GM12878 (cell line): ENCODE measurements around the gene NINL. TPM values are rescaled to one million over a fixed set of nuclear protein-coding genes. Genes with fewer than 3 reads are reported as not detected.

ENCODE experiments used
- ATAC-seq: fragments of 200-7000 bp; cut with Tn5 transposase; 3 replicates; pipeline ENCODE4 v1.9.1; 2020; ENCODE audit warnings: mild to moderate bottlenecking, moderate library complexity
- BruUV-seq: library from RNA; stranded (reverse); fragments of 400-500 nt; replicated peaks from 2 replicates; lab custom pipeline; 2021; lab: Mats Ljungman, UMichigan
- CTCF ChIA-PET: fragments of 300-600 bp; sonication (Branson Sonifier 250); formaldehyde crosslinking; extraction: SDS; loops from one replicate; lab custom pipeline; 2021; ENCODE audit warnings: inconsistent platforms; lab: Yijun Ruan, JAX
- POLR2A ChIA-PET: fragments of 350-600 bp; formaldehyde crosslinking; extraction: SDS; loops from one replicate; lab custom pipeline; 2021; ENCODE audit warnings: inconsistent platforms; lab: Charles Lee
- RAD21 ChIA-PET: fragments of 300-600 bp; sonication (Branson Sonifier 250); formaldehyde crosslinking; loops from one replicate; lab custom pipeline; 2023; ENCODE audit warnings: antibody characterized with exemption; ENCODE audit not compliant: unreplicated experiment; lab: Charles Lee
- SMC1A ChIA-PET: fragments of 300-600 bp; sonication (Branson Sonifier 250); formaldehyde crosslinking; loops from one replicate; lab custom pipeline; 2023; ENCODE audit not compliant: unreplicated experiment, uncharacterized antibody; lab: Charles Lee
- DNase-seq: peaks from one replicate; pipeline ENCODE4 v3.0.0-alpha.2; 2011; ENCODE audit warnings: low read depth, low spot score
- FAIRE-seq: peaks from 3 replicates; lab custom pipeline; 2011; peaks lifted over from hg19 to GRCh38; lab: Jason Lieb, UNC
- H2AFZ ChIP-seq: 2 replicates; pipeline ENCODE4 v1.6.0; 2011; ENCODE audit warnings: low read depth, low read length, control low read depth; ENCODE audit not compliant: control insufficient read depth
- H3K27ac ChIP-seq: 2 replicates; pipeline ENCODE4 v1.5.1; 2011; ENCODE audit warnings: control low read depth; ENCODE audit not compliant: control insufficient read depth, insufficient read depth
- H3K27me3 ChIP-seq, 2 experiments: replicated peaks in 1 of 2; 2 replicates each; pipeline versions ENCODE4 v1.6.0 to v1.6.1; 2011; ENCODE audit warnings: low read length in 1 of 2; ENCODE audit not compliant: control insufficient read depth in 2 of 2, insufficient read depth in 2 of 2
- H3K36me3 ChIP-seq, 2 experiments: 2 replicates each; pipeline ENCODE4 v1.5.1; 2011; ENCODE audit warnings: low read length in 1 of 2; ENCODE audit not compliant: control insufficient read depth in 2 of 2, insufficient read depth in 2 of 2
- H3K4me1 ChIP-seq: 2 replicates; pipeline ENCODE4 v1.6.1; 2011; ENCODE audit warnings: mild to moderate bottlenecking, low read length, moderate library complexity, mixed read lengths; ENCODE audit not compliant: control insufficient read depth, insufficient read depth
- H3K4me2 ChIP-seq: 2 replicates; pipeline ENCODE4 v1.6.0; 2011; ENCODE audit warnings: control low read depth; ENCODE audit not compliant: control insufficient read depth, insufficient read depth
- H3K4me3 ChIP-seq: fragments of 200-600 bp; sonication (generic); 2 replicates; pipeline ENCODE4 v1.5.1; 2016
- H3K79me2 ChIP-seq: 2 replicates; pipeline ENCODE4 v1.6.0; 2011; ENCODE audit warnings: low read length; ENCODE audit not compliant: control insufficient read depth, insufficient read depth
- H3K9ac ChIP-seq: 2 replicates; pipeline ENCODE4 v1.8.0; 2011; ENCODE audit warnings: low read length, control low read depth, mixed read lengths; ENCODE audit not compliant: control insufficient read depth, insufficient read depth
- H3K9me3 ChIP-seq: replicated peaks from 3 replicates; pipeline ENCODE4 v1.5.1; 2011; ENCODE audit warnings: mild to moderate bottlenecking, low read length; ENCODE audit not compliant: control insufficient read depth, insufficient read depth
- H4K20me1 ChIP-seq: 2 replicates; pipeline ENCODE4 v1.6.0; 2011; ENCODE audit not compliant: control insufficient read depth, insufficient read depth
- CBX3 ChIP-seq: fragments of 200-600 bp; sonication (generic); IDR thresholded peaks from 2 replicates; pipeline ENCODE4 v1.6.1; 2016; ENCODE audit warnings: low read depth, borderline replicate concordance
- CEBPZ ChIP-seq: fragments of 150-350 bp; IDR thresholded peaks from 2 replicates; pipeline ENCODE4 v1.6.1; 2016; ENCODE audit warnings: low read depth, low read length
- CHD4 ChIP-seq: fragments of 200-600 bp; sonication (generic); IDR thresholded peaks from 2 replicates; pipeline ENCODE4 v1.6.1; 2016; ENCODE audit warnings: mild to moderate bottlenecking
- EP300 ChIP-seq, 2 experiments: fragments of 150-350 bp in 1 of 2; IDR thresholded peaks; 2 replicates each; pipeline ENCODE4 v1.6.1; 2011 to 2012; ENCODE audit warnings: low read depth in 2 of 2, low read length in 2 of 2, borderline replicate concordance in 1 of 2, improper control_type of control experiment in 1 of 2, inconsistent platforms in 1 of 2; ENCODE audit not compliant: control insufficient read depth in 1 of 2
- FOXM1 ChIP-seq: IDR thresholded peaks from 2 replicates; pipeline ENCODE4 v1.6.1; 2012; ENCODE audit warnings: low read depth, mild to moderate bottlenecking, inconsistent platforms, low read length, moderate library complexity
- HCFC1 ChIP-seq: fragments of 150-350 bp; IDR thresholded peaks from 2 replicates; pipeline ENCODE4 v1.6.1; 2014; ENCODE audit warnings: low read length
- HSF1 ChIP-seq: fragments of 150-350 bp; IDR thresholded peaks from 2 replicates; pipeline ENCODE4 v1.6.1; 2014; ENCODE audit warnings: mild to moderate bottlenecking, low read depth, low read length
- KDM1A ChIP-seq: fragments of 200-600 bp; sonication (generic); IDR thresholded peaks from 2 replicates; pipeline ENCODE4 v1.6.1; 2016; ENCODE audit warnings: borderline replicate concordance
- MTA2 ChIP-seq: fragments of 450-650 bp; IDR thresholded peaks from 2 replicates; pipeline ENCODE4 v1.6.1; 2016; ENCODE audit warnings: low read depth, mild to moderate bottlenecking, moderate library complexity
- MYC ChIP-seq: IDR thresholded peaks from 2 replicates; pipeline ENCODE4 v1.6.1; 2011; ENCODE audit warnings: mild to moderate bottlenecking, low read length, moderate library complexity, inconsistent platforms; ENCODE audit not compliant: insufficient read depth, insufficient replicate concordance, insufficient read length, severe bottlenecking
- NFIC ChIP-seq: IDR thresholded peaks from 2 replicates; pipeline ENCODE4 v1.6.1; 2012; ENCODE audit warnings: low read depth, mild to moderate bottlenecking, inconsistent platforms, low read length, moderate library complexity
- PML ChIP-seq: IDR thresholded peaks from 2 replicates; pipeline ENCODE4 v1.6.1; 2012; ENCODE audit warnings: low read length, inconsistent platforms
- POLR2A ChIP-seq: IDR thresholded peaks from 2 replicates; pipeline ENCODE4 v1.6.1; 2011; ENCODE audit warnings: low read depth, mild to moderate bottlenecking, low read length
- RB1 ChIP-seq: fragments of 450-650 bp; formaldehyde crosslinking; IDR thresholded peaks from 2 replicates; pipeline ENCODE4 v1.6.1; 2017; ENCODE audit warnings: mild to moderate bottlenecking, borderline replicate concordance
- RFX5 ChIP-seq: IDR thresholded peaks from 2 replicates; pipeline ENCODE4 v1.6.1; 2011; ENCODE audit warnings: low read depth, low read length, improper control_type of control experiment
- SMARCA5 ChIP-seq: fragments of 450-650 bp; IDR thresholded peaks from 2 replicates; pipeline ENCODE4 v1.6.1; 2017; ENCODE audit warnings: mild to moderate bottlenecking
- SPI1 ChIP-seq: IDR thresholded peaks from 2 replicates; pipeline ENCODE4 v1.6.1; 2011; ENCODE audit warnings: low read depth, mild to moderate bottlenecking, low read length, moderate library complexity, borderline replicate concordance; ENCODE audit not compliant: insufficient read depth
- SREBF2 ChIP-seq: IDR thresholded peaks from 2 replicates; pipeline ENCODE4 v1.6.1; 2012; ENCODE audit warnings: mild to moderate bottlenecking, low read length
- TARDBP ChIP-seq: IDR thresholded peaks from 2 replicates; pipeline ENCODE4 v1.6.1; 2016; ENCODE audit warnings: borderline replicate concordance
- TBL1XR1 ChIP-seq: IDR thresholded peaks from 2 replicates; pipeline ENCODE4 v1.6.1; 2012; ENCODE audit warnings: low read depth, low read length, improper control_type of control experiment
- ZNF622 ChIP-seq: fragments of 450-650 bp; IDR thresholded peaks from 2 replicates; pipeline ENCODE4 v1.6.1; 2017; ENCODE audit warnings: mild to moderate bottlenecking, inconsistent platforms
- WGBS: methylation state at CpG from one replicate; pipeline ENCODE4 v1.1.6; 2016; ENCODE audit warnings: low lambda C conversion rate; ENCODE audit not compliant: insufficient replicate concordance, insufficient coverage; ENCODE audit errors: missing lambda C conversion rate; 5-methylcytosine and 5-hydroxymethylcytosine counted together
- in situ Hi-C: fragments of 300-500 bp; cut with MboI; formaldehyde crosslinking; loops from 9 replicates; pipeline ENCODE4 v1.14.3; 2018; ENCODE audit warnings: mixed read lengths
- intact Hi-C: fragments of 100-400 bp; cut with micrococcal nuclease; formaldehyde crosslinking; loops from one replicate; pipeline ENCODE4 v1.14.2; 2022; ENCODE audit not compliant: unreplicated experiment
- polyA plus RNA-seq, 11 experiments: library from polyadenylated mRNA; depleted of rRNA in 4 of 11; unstranded in 6 of 11; stranded (reverse) in 5 of 11; fragments of >200 nt; fragmentation: Nextera tagmentation in 4 of 11; fragmentation: Illumina TruSeq in 1 of 11; extraction: Ambion mirVana in 4 of 11; extraction: Trizol in 1 of 11; gene quantifications; 1 replicate in 1 of 11; 2 replicates in 10 of 11; pipeline versions ENCODE4 v1.2.1 to v1.2.3, GENCODE V29; 2011 to 2016; ENCODE audit warnings: inconsistent platforms in 2 of 11, missing spikeins in 2 of 11, low read depth in 1 of 11
- total RNA-seq, 4 experiments: library from RNA; depleted of rRNA in 3 of 4; stranded (reverse); fragments of >200 nt in 3 of 4; fragmentation: Illumina TruSeq in 1 of 4; extraction: Trizol in 1 of 4; gene quantifications; 2 replicates each; pipeline versions ENCODE4 v1.2.1 to v1.2.3, GENCODE V29; 2013 to 2021

Gene NINL
- total and polyA plus RNA-seq, 10 of the 15 experiments (the other 5 are each of a cell fraction or from before 2014, with no cell fraction given) = 0.04 to 0.77 (median 0.23) TPM; not detected in 1

GRCh38 chr20:25527949-25528348 is 57.4 kb downstream of the NINL start:
- FAIRE-seq = no peak
- H3K4me3 ChIP-seq = no peak overlapping the region
- RAD21 ChIA-PET = no interaction called here

DNA sequence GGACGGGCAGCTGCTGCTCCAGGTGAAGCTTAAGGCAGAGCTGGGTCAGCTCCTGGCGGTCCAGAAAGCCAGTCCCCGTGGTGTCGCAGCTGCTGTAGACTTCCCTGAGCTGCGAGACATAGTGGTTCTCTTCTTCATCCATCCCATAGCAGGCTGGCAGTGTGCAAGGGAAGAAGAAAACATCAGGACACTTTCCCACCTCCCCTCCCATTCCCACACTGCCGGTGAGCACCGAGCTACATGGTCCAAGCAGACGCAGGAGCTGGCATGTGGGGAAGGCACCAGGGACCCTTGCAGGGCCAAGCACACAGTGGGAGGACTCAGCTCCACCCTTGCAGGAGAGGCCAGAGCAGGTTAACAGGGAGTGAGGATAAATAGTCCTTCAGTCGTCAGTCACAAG is 58.9 kb downstream of the NINL start:
- no peak for ATAC-seq
- no peak overlapping the region for H2AFZ ChIP-seq
- ChIA-PET RAD21 (no interaction called here), POLR2A (no interaction called here), CTCF (no interaction called here), SMC1A (no interaction called here)
- no peaks in the 10 kb centered on the region; the same call in 2 of the 3 replicates for H3K9me3 ChIP-seq
- H3K27ac ChIP-seq = no peak overlapping the region
- no peaks in the 10 kb centered on the region for H3K4me1 ChIP-seq
- no peak overlapping the region for H3K9ac ChIP-seq
- H4K20me1 ChIP-seq = no peaks in the 10 kb centered on the region
- H3K27me3 ChIP-seq = no peaks in the 10 kb centered on the region
- BruUV-seq = no TSS peak
- 32% methylated on average over 9 of the region's 9 CpGs for WGBS
- in situ Hi-C loops = no loop called here
- H3K4me3 ChIP-seq = no peak overlapping the region
- H3K79me2 ChIP-seq = no peaks in the 10 kb centered on the region
- intact Hi-C loops = no loop called here
- DNase-seq = no peak
- H3K36me3 ChIP-seq = no peaks in the 10 kb centered on the region
- no peak for FAIRE-seq
- no peak overlapping the region for H3K4me2 ChIP-seq
- TF ChIP-seq EP300 (IDR thresholded peaks at IDR 0.05; ENCODE audit: borderline replicate concordance in 1 of 2, control insufficient read depth in 1 of 2, low read depth in 2 of 2, low read length in 2 of 2) (no peak), CEBPZ (no peak), FOXM1 (no peak), CBX3 (no peak), HSF1 (no peak), RFX5 (no peak), HCFC1 (no peak), MYC (no peak), CHD4 (no peak), MTA2 (no peak)

More at GRCh38 chr20:25527949-25528348, 57.4 kb downstream of the NINL start:
- POLR2A ChIA-PET = no interaction called here
- TF ChIP-seq TARDBP (no peak), TBL1XR1 (no peak), POLR2A (no peak), PML (no peak), SREBF2 (no peak), NFIC (no peak), SPI1 (no peak), SMARCA5 (no peak), CBX3 (no peak), RB1 (no peak), ZNF622 (no peak), KDM1A (no peak)
- ATAC-seq = no peak
- no peaks in the 10 kb centered on the region for H3K36me3 ChIP-seq
- H3K4me2 ChIP-seq = no peak overlapping the region
- WGBS = 0% methylated on average over 2 of the region's 2 CpGs
- no peaks in the 10 kb centered on the region for H3K79me2 ChIP-seq
- H3K27me3 ChIP-seq = no peaks in the 10 kb centered on the region
- no peaks in the 10 kb centered on the region; the same call in 2 of the 3 replicates for H3K9me3 ChIP-seq
- intact Hi-C loops = no loop called here
- no peak overlapping the region for H3K27ac ChIP-seq
- H2AFZ ChIP-seq = no peak overlapping the region
- no peaks in the 10 kb centered on the region for H3K4me1 ChIP-seq
- in situ Hi-C loops = no loop called here
- no peak overlapping the region for H3K9ac ChIP-seq
- BruUV-seq = no TSS peak
- SMC1A ChIA-PET = no interaction called here
- no peaks in the 10 kb centered on the region for H4K20me1 ChIP-seq
- CTCF ChIA-PET = no interaction called here
- DNase-seq = no peak
